ENCODE measurements around the gene SECTM1. TPM values are rescaled to one million over a fixed set of nuclear protein-coding genes. Genes with fewer than 3 reads are reported as not detected.

Gene SECTM1
- total RNA-seq, 2 donors from 2014 or later, result not detected

DNA sequence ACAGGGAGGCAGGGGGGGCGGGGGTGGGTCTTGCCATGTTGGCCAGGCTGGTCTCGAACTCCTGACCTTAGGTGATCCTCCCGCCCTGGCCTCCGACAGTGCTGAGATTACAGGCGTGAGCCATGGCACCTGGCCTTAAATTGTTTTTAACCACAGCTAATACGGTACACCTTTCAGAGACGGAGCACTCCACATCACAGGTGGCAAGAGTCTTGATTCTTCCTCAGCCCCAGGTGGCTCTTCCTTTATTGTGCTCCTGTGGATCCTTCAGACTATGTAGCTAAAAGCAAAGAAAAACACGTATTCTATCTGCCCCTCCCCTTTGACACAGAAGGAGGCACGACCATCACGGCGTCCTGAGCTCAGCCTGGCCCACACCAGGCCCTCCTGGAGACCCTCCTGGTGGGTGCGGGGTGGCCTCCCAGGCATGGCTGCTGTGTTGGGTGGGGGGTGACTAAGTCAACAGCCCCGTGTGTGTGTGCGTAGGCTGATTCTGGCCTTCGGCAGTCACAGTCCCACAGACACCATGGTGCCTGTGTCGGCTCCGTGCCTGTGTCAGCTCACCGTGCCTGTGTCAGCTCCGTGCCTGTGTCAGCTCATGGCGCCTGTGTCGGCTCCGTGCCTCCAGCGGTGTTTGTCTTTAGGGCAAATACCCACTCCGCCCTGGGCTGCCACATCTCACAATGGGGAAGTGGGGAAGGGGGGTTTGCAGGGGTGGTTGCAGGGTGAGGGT lies 10.8 kb upstream of the SECTM1 start:
- Mint-ChIP-seq H3K4me1 (peaks cover 13% of the 10 kb centered on the region), H3K27ac (no peak overlapping the region), H3K27me3 (ENCODE audit: insufficient read depth) (peaks cover 11% of the 10 kb centered on the region), H3K4me3 (no peak overlapping the region), H3K36me3 (ENCODE audit: low read depth) (peaks cover 2% of the 10 kb centered on the region), H3K9me3 (peaks cover 21% of the 10 kb centered on the region)
- H3K4me1 ChIP-seq (ENCODE audit: control insufficient read depth, insufficient read depth, low read length), result no peaks in the 10 kb centered on the region
- H3K9me3 ChIP-seq (ENCODE audit: control insufficient read depth, low read length), result no peaks in the 10 kb centered on the region
- no peak for TF ChIP-seq CTCF (conservative IDR thresholded peaks at IDR 0.05)
- H3K36me3 ChIP-seq (ENCODE audit: control insufficient read depth, insufficient read depth, low read length), result no peaks in the 10 kb centered on the region
- H3K27ac ChIP-seq (ENCODE audit: low read depth, low read length), result no peak overlapping the region
- 94 to 96% methylated on average over 14 to 24 of the region's 24 CpGs for WGBS, 2 experiments (ENCODE audit: insufficient coverage in 1 of 2, insufficient read length in 1 of 2)
- no peak overlapping the region for H3K4me3 ChIP-seq (ENCODE audit: low read length)
- peaks cover 3% of the 10 kb centered on the region for H3K27me3 ChIP-seq (ENCODE audit: control insufficient read depth, insufficient read depth, low read length, poor library complexity, severe bottlenecking)
- no peak overlapping the region for H3K9ac ChIP-seq (ENCODE audit: extremely low read depth, low read length, poor library complexity, severe bottlenecking)
- no peak for DNase-seq

DNA sequence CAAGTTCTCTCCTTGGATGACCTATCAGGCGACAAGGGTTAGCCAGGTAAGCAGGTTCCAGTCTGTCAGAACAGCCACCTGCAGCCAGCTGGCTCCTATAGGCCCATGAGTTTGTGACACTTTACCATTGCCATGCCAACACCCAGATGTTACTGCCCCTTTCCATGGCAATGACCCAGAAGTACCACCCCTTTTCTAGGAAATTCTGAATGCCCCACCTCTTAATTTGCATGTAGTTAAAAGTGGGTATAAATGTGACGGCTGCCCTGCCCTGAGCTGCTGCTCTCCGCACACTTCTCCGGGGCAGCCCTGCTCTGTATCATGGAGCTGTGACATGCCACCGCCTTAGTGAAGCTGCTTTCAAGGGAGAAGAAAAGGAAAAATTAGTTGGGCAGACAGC lies 10.0 kb upstream of the SECTM1 start:
- H3K27ac ChIP-seq (ENCODE audit: low read depth, low read length), result no peak overlapping the region
- Mint-ChIP-seq H3K9me3 (peaks cover 21% of the 10 kb centered on the region), H3K36me3 (ENCODE audit: low read depth) (peaks cover 2% of the 10 kb centered on the region), H3K27ac (no peak overlapping the region), H3K4me1 (peaks cover 7% of the 10 kb centered on the region), H3K27me3 (ENCODE audit: insufficient read depth) (peaks cover 19% of the 10 kb centered on the region), H3K4me3 (no peak overlapping the region)
- H3K27me3 ChIP-seq (ENCODE audit: control insufficient read depth, insufficient read depth, low read length, poor library complexity, severe bottlenecking), result peaks cover 8% of the 10 kb centered on the region
- TF ChIP-seq CTCF (conservative IDR thresholded peaks at IDR 0.05), result no peak
- no peaks in the 10 kb centered on the region for H3K4me1 ChIP-seq (ENCODE audit: control insufficient read depth, insufficient read depth, low read length)
- H3K4me3 ChIP-seq (ENCODE audit: low read length), result no peak overlapping the region
- no peak for DNase-seq
- 92 to 97% methylated on average over 1 to 5 of the region's 5 CpGs for WGBS, 2 experiments (ENCODE audit: insufficient coverage in 1 of 2, insufficient read length in 1 of 2)
- no peak overlapping the region for H3K9ac ChIP-seq (ENCODE audit: extremely low read depth, low read length, poor library complexity, severe bottlenecking)
- no peaks in the 10 kb centered on the region for H3K36me3 ChIP-seq (ENCODE audit: control insufficient read depth, insufficient read depth, low read length)
- no peaks in the 10 kb centered on the region for H3K9me3 ChIP-seq (ENCODE audit: control insufficient read depth, low read length)

GRCh38 chr17:82342361-82343079 lies 9.0 kb upstream of the SECTM1 start:
- H3K4me3 ChIP-seq (ENCODE audit: low read length), result no peak overlapping the region
- Mint-ChIP-seq H3K9me3 (peaks cover 21% of the 10 kb centered on the region), H3K36me3 (ENCODE audit: low read depth) (peaks cover 2% of the 10 kb centered on the region), H3K4me3 (no peak overlapping the region), H3K27ac (no peak overlapping the region), H3K27me3 (ENCODE audit: insufficient read depth) (peaks cover 24% of the 10 kb centered on the region), H3K4me1 (peaks cover 7% of the 10 kb centered on the region)
- H3K36me3 ChIP-seq (ENCODE audit: control insufficient read depth, insufficient read depth, low read length), result no peaks in the 10 kb centered on the region
- H3K27ac ChIP-seq (ENCODE audit: low read depth, low read length), result no peak overlapping the region
- H3K4me1 ChIP-seq (ENCODE audit: control insufficient read depth, insufficient read depth, low read length), result no peaks in the 10 kb centered on the region
- TF ChIP-seq CTCF (conservative IDR thresholded peaks at IDR 0.05), result no peak
- no peaks in the 10 kb centered on the region for H3K9me3 ChIP-seq (ENCODE audit: control insufficient read depth, low read length)
- DNase-seq, result no peak
- WGBS, 2 experiments (ENCODE audit: insufficient coverage in 1 of 2, insufficient read length in 1 of 2), result 91 to 93% methylated on average over 16 to 28 of the region's 28 CpGs
- no peak overlapping the region for H3K9ac ChIP-seq (ENCODE audit: extremely low read depth, low read length, poor library complexity, severe bottlenecking)
- H3K27me3 ChIP-seq (ENCODE audit: control insufficient read depth, insufficient read depth, low read length, poor library complexity, severe bottlenecking), result peaks cover 8% of the 10 kb centered on the region
